ENCODE data around the gene SEPTIN10.
"Not testable (repeated sequence)": the region's sequence is repeated elsewhere in the genome, so short reads cannot be mapped to it uniquely, and the experiment has no call there.

- not testable (repeated sequence) for TF ChIP-seq CTCF (IDR thresholded peaks at IDR 0.05); ZFX (IDR thresholded peaks at IDR 0.05; ENCODE audit: borderline replicate concordance)
Observed at GRCh38 chr2:109640000-109640399, 26.2 kb upstream of the SEPTIN10 start.

Data from 22Rv1 (cell line).